ENCODE measurements around the gene OR4D9.

Gene OR4D9

GRCh38 chr11:59550842-59551658, 39.7 kb downstream of the OR4D9 start:
- DNase-seq (ENCODE audit: low read depth in 3 of 3) = peak; percentile 73 to 83 (median 74)

- no peak for DNase-seq (ENCODE audit: low read depth in 3 of 3)
These were observed 40.6 kb downstream of the OR4D9 start for GRCh38 chr11:59551659-59552521.

GRCh38 chr11:59552844-59553243, 41.5 kb downstream of the OR4D9 start:
- no peak for DNase-seq (ENCODE audit: low read depth in 3 of 3)

- DNase-seq (ENCODE audit: low read depth in 3 of 3) = no peak
These were observed 42.0 kb downstream of the OR4D9 start for GRCh38 chr11:59553323-59553722.

GRCh38 chr11:59555601-59556114, 44.3 kb downstream of the OR4D9 start:
- DNase-seq (ENCODE audit: low read depth in 3 of 3) = no peak

- DNase-seq (ENCODE audit: low read depth in 3 of 3) = peak; percentile 58 to 72 (median 61)
These were observed 45.0 kb downstream of the OR4D9 start for GRCh38 chr11:59556115-59556916.

GRCh38 chr11:59556917-59557348, 45.6 kb downstream of the OR4D9 start:
- no peak for DNase-seq (ENCODE audit: low read depth in 3 of 3)

GRCh38 chr11:59558270-59558643, 46.9 kb downstream of the OR4D9 start:
- no peak for DNase-seq (ENCODE audit: low read depth in 3 of 3)

- no peak for DNase-seq (ENCODE audit: low read depth in 3 of 3)
These were observed 48.5 kb downstream of the OR4D9 start for GRCh38 chr11:59559886-59560285.

- DNase-seq (ENCODE audit: low read depth in 3 of 3) = peak; percentile 55 to 77 (median 70)
These were observed 49.0 kb downstream of the OR4D9 start for GRCh38 chr11:59560290-59560701.

- DNase-seq (ENCODE audit: low read depth in 3 of 3) = peak; percentile 58 to 84 (median 70)
These were observed 49.5 kb downstream of the OR4D9 start for GRCh38 chr11:59560702-59561473.

- DNase-seq (ENCODE audit: low read depth in 3 of 3) = no peak
These were observed 51.0 kb downstream of the OR4D9 start for GRCh38 chr11:59562292-59562691.

Measured in stimulated activated CD4-positive, alpha-beta T cell treated with anti-CD3 and anti-CD28 coated beads, TNF-alpha, amount 100 ng/mL, for 48 hours (primary cell).